ENCODE measurements around the gene VAC14. TPM values are rescaled to one million over a fixed set of nuclear protein-coding genes. Genes with fewer than 3 reads are reported as not detected.

VAC14 gene
- polyA plus RNA-seq, 1 donor from 2014 or later = 8.6 TPM

- Histone ChIP-seq H3K79me2 (replicated peaks; ENCODE audit: insufficient read depth, low read length) (no peaks in the 10 kb centered on the region), H3K27ac (ENCODE audit: low read length) (no peak overlapping the region), H3K4me2 (ENCODE audit: low read length) (no peak overlapping the region), H3K36me3 (ENCODE audit: insufficient read depth, low read length) (no peaks in the 10 kb centered on the region), H4K20me1 (ENCODE audit: insufficient read depth) (no peaks in the 10 kb centered on the region), H3K9me3 (ENCODE audit: low read length) (no peaks in the 10 kb centered on the region), H3K4me3 (ENCODE audit: low read length) (no peak overlapping the region), H3K9ac (ENCODE audit: low read length) (no peak overlapping the region), H3K9me2 (ENCODE audit: insufficient read depth, low read length) (no peaks in the 10 kb centered on the region), H3F3A (ENCODE audit: insufficient read depth, low read length, poor library complexity, severe bottlenecking) (no peaks in the 10 kb centered on the region), H2AFZ (ENCODE audit: low read depth, low read length) (no peak overlapping the region), H3K27me3 (ENCODE audit: insufficient read depth, low read depth, low read length) (no peaks in the 10 kb centered on the region)
- no peak for TF ChIP-seq SMC3 (conservative IDR thresholded peaks at IDR 0.05; ENCODE audit: poor library complexity)
- no peak for TF ChIP-seq EZH2 (IDR thresholded peaks at IDR 0.05; ENCODE audit: borderline replicate concordance, insufficient read depth, low read length, poor library complexity, severe bottlenecking)
- no peak for TF ChIP-seq RAD21 (conservative IDR thresholded peaks at IDR 0.05)
- TF ChIP-seq TAF1 (IDR thresholded peaks at IDR 0.05; ENCODE audit: low read depth) = no peak
- TF ChIP-seq POLR2AphosphoS5 (IDR thresholded peaks at IDR 0.05) = no peak
- no peak for TF ChIP-seq MXI1 (conservative IDR thresholded peaks at IDR 0.05; ENCODE audit: poor library complexity, severe bottlenecking)
- no peak for TF ChIP-seq EP300 (conservative IDR thresholded peaks at IDR 0.05; ENCODE audit: poor library complexity, severe bottlenecking)
- TF ChIP-seq CTCF (IDR thresholded peaks at IDR 0.05; ENCODE audit: poor library complexity, severe bottlenecking) = no peak
- no peak for TF ChIP-seq REST (IDR thresholded peaks at IDR 0.05; ENCODE audit: borderline replicate concordance)
Observed at GRCh38 chr16:70648606-70649005, 152.4 kb downstream of the VAC14 start.

GRCh38 chr16:70647441-70648359, 153.3 kb downstream of the VAC14 start:
- no peaks in the 10 kb centered on the region for H3K79me2 ChIP-seq (replicated peaks; ENCODE audit: insufficient read depth, low read length)
- no peaks in the 10 kb centered on the region for H3F3A ChIP-seq (ENCODE audit: insufficient read depth, low read length, poor library complexity, severe bottlenecking)
- no peaks in the 10 kb centered on the region for H3K9me3 ChIP-seq (ENCODE audit: low read length)
- no peak overlapping the region for H3K4me3 ChIP-seq (ENCODE audit: low read length)
- TF ChIP-seq EZH2 (IDR thresholded peaks at IDR 0.05; ENCODE audit: borderline replicate concordance, insufficient read depth, low read length, poor library complexity, severe bottlenecking) (no peak), RAD21 (conservative IDR thresholded peaks at IDR 0.05) (no peak), REST (IDR thresholded peaks at IDR 0.05; ENCODE audit: borderline replicate concordance) (no peak), MXI1 (conservative IDR thresholded peaks at IDR 0.05; ENCODE audit: poor library complexity, severe bottlenecking) (no peak), EP300 (conservative IDR thresholded peaks at IDR 0.05; ENCODE audit: poor library complexity, severe bottlenecking) (no peak), CTCF (IDR thresholded peaks at IDR 0.05; ENCODE audit: poor library complexity, severe bottlenecking) (no peak), POLR2AphosphoS5 (IDR thresholded peaks at IDR 0.05) (no peak), SMC3 (conservative IDR thresholded peaks at IDR 0.05; ENCODE audit: poor library complexity) (no peak)
- no peaks in the 10 kb centered on the region for H3K27me3 ChIP-seq (ENCODE audit: insufficient read depth, low read depth, low read length)
- no peak overlapping the region for H2AFZ ChIP-seq (ENCODE audit: low read depth, low read length)
- no peaks in the 10 kb centered on the region for H3K9me2 ChIP-seq (ENCODE audit: insufficient read depth, low read length)
- no peaks in the 10 kb centered on the region for H3K36me3 ChIP-seq (ENCODE audit: insufficient read depth, low read length)
- no peak overlapping the region for H3K27ac ChIP-seq (ENCODE audit: low read length)
- H4K20me1 ChIP-seq (ENCODE audit: insufficient read depth) = no peaks in the 10 kb centered on the region
- no peak overlapping the region for H3K9ac ChIP-seq (ENCODE audit: low read length)
- H3K4me2 ChIP-seq (ENCODE audit: low read length) = no peak overlapping the region
